NCI-H146 treated with DMSO at 0.1 percent for 48 hours (cell line): Measurements from ENCODE around the gene TTN.
A peak's percentile ranks its signal among the peaks of the same experiment; 100 is the strongest.

Experiments used
- DNase-seq: peaks from one replicate; lab custom pipeline; 2025; ENCODE audit not compliant: unreplicated experiment; lab: John Stamatoyannopoulos, UW

TTN gene

DNA sequence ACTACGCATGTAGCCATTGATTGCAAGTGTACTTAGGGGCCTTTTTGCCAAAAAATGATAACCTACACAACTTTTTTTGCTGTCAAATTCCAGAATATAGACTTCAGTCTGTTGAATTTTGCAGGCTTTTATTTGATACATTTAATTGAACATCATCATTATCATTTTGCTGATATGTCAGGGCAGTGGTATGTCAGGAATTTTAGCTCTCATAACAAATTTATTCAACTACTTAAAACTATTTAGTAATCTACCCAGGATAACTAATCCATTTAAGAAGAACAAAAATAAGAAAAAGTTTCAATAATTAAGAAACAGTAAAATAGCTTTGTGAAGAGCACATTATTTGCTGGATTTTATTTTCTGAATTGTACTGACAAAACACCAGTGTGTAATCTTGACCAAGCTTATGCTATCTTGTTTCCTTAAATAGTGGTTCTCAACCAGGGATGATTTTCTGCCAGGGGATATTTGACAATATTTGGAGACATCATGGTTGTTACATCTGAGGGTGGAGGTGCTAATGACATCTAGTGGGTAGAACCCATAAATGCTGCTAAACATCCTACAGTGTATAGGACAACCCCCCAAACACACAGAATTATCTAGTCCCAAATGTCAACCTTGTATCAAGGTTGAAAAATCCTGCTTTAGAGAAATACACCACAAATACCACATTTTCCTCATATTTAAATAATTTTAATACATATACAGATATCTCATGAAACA is 12.1 kb upstream of the TTN start:
- no peak for DNase-seq

DNA sequence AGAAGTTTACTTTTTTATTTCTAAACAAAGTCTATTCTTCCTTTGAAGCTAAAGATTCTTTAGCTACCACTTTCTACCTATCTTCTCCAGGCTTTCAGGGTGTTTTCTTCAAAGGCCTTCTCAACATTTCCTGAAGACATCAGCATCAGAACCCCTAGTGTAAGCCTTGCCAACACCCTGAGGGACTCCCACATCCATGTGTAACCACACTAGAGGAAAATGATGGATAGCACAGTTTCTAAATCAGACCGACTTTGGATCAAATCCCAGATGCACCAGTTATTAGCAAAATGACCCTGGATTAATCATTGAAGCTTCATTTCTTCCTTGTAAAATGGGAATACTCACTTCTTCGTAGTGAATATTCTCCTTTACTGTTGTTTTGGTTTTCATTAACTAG is 4.7 kb upstream of the TTN start:
- DNase-seq: no peak

DNA sequence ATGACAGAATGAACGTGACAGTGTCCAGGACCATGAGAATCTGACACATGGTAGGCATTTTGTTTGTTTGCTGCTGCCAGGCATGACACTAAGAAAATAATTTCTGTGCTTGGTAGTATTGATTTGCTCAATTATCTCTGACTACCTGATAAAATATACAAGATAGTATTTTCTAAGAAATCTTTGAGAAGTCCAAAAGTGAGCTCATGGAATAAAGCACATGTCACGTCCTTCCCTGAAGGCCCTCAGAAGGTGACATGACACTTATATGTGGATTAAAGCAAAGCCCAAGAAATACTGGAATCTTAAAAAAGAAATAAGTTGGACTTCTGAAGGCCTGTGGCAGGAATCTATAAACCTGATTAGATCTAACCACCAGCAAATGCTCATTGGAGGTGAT is 3.8 kb upstream of the TTN start:
- DNase-seq: no peak

DNA sequence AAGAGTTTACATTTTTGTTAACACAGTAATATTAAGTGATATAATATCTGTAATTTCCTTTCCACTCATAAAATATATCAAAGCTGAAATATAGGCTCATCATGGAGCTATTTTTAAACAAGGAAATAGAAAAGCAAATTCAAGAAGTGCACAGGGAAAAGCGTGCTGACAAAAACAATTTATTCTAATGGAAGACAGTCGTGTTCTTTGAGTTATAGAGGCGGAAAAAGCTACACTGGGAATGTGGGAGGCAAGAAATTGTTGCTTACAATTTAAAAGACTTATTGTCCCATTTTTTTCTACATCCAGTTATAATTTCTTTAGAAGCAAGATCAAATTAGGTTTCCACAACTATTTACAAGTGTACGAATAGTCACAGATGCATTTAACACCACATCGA is 3.2 kb upstream of the TTN start:
- DNase-seq: no peak

DNA sequence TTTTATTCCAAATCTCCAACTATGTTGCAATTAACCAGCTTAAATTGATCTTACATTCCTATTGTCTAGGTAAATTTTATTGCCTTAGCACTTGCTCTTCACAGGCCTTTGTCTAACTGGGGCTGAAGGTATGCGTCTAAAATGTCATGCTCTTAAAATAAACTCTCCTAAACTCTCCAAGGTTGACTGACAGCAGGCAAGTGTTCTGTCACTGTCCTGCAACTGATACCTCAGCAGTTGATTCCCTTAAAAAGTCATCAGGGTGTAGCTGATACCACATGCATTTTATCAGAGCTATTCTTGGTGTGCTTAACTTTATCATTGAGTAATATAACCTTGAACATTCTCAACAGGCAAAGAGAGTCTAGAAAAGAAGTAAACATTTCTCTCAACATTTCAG is 680 bp downstream of the TTN start:
- no peak for DNase-seq

DNA sequence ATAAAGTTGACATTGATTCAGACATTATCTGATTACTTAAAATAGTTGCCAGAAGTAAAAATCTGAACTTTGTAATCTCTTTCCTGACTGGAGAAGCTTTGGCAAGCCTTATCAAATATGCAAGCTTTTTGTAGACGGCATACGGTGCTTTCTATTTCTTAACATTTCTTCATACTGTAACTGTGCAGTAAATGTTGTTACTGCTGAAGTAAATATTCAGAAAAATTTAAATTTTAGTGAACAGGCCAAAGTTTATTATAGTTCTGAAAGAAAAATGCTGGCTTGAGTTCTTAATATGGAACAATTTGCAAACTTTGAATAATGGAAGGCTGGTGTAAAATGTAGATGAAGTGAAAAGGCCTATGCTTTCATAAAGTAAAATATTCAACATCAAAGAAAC is 1.8 kb downstream of the TTN start:
- no peak for DNase-seq

DNA sequence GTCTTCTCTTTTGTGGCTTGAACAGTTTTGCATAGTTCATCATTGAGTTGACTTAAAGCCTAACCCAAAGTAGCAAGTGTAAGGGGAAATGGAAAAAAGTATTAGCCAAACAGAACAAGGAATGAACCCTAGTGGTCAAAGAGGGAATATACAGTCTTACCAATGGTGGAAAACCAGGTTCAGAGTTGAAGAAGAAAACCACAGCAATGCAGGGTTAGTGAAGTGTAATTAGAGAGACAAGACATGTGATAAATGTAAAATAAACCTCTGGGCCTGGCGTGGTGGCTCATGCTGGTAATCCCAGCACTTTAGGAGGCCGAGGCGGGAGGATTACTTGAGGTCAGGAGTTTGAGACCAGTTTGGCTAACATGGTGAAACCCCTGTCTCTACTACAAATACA is 2.4 kb downstream of the TTN start:
- no peak for DNase-seq

DNA sequence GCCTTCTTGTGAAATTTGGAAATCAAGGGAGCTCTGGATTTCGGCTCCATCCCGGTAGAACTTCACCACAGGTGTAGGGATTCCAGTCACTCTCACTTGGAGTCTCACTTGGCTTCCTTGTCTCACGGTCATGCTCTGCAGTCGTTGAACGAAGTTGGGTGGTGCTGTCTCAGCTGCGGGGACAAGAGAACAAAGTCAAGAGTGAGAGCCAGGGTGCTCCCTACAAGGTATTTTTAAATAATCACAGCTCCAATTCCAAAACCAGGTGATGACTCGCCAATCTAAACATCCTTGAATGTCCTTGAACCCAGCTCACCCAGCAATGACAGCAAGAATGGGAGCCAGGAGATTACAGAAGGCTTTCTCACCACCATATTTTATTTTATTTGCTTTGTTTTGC is 6.7 kb downstream of the TTN start:
- no peak for DNase-seq

DNA sequence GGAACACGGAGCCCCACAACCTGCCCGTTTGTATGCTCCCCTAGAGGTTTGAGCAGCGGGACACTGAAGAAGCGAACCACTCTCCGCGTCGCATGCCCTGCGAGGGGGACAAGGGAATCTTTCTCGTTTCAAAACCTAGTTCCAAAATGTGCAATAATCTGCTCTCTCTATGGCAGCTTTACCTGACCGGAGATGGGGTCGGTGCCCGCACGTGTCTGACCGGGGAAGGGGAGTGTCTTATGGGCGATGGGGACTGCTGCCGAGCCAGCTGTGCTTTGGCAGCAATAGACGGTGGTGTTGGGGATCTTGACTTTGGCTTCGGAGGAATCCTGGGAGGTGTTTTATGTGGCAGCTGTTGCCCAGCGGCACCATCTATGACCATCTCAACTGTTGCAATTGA is 7.9 kb downstream of the TTN start:
- no peak for DNase-seq

DNA sequence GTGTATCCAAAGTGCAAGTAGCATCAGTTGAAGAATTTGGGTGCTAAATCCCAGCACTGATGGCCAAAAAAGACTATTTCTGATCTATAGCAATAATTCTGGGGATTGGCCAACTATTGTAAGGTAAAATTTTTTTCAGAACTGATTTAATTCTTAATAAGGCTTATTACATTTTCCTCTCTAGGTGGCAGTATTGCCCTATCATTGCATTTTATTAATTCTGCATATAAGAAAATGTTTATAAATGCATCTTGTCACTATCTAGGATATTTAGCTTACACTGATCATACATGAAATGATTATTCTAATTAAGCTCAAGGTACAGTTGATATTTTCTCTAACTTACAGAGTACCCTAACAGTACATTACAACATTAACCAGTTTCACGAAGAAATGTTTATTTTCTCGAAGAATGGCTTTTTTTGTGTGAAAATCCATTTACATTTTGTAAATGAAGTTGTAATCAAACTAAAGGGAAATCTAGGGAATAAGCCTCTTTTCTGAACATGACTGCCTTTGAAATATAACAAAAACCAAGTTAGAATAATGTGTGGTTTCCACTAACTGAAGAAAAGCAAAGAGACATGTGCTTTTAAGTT is 11.0 kb downstream of the TTN start:
- DNase-seq: peak; percentile 11

DNA sequence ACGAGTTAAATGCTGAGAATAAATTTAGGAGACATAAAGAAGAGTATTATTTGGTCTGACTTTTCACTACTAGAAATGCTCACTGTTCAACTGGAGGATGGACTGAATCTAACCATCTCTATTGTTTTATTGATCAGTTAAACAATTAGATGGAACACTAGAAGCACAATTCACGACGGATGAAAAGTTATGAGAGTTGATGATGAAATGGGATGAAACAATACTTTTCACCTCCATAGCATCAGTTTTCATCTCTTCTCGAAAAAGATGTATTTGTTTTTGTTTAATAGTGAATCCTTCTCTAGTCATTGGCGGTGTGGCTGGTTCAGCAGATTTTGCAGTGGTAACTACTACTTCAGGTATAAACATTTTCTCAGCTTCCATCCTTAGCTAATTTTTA is 19.3 kb downstream of the TTN start:
- no peak for DNase-seq

DNA sequence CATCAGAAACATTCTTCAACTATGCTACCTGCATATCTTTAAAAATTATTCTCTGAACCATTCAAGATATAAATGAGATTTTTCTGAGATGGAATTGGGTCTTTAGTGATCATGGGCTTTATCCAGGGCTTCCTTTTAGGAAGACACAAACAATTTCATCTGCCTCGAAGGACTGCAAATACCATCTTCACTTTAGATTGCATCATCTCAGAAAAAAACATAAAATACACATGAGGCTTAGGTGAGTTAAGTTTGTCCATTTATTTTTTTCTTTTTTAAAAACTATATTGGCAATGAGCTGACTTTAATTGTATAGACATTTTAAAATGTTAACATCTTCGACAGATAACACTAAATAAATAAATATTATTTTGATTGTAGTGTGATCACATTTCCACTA is 20.1 kb downstream of the TTN start:
- DNase-seq: no peak

DNA sequence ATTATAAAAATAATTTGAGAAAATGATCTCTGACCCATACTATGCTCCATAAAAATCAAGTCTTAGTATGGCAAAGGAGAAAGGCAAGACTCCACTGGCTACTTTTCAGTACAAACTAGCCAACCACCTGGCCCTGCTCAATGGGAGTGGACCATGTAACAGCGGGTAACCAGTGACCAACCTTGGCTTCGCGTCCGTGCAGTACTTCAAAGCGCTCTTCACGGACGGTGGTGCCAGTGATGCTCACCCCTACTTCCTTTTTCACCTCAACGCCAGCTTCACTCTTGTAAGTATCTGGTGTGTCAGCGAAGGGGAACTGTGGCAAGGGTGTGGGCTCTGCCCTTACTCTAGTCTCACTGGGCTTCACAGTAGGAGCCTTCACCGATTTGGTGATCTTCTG is 23.3 kb downstream of the TTN start:
- no peak for DNase-seq

DNA sequence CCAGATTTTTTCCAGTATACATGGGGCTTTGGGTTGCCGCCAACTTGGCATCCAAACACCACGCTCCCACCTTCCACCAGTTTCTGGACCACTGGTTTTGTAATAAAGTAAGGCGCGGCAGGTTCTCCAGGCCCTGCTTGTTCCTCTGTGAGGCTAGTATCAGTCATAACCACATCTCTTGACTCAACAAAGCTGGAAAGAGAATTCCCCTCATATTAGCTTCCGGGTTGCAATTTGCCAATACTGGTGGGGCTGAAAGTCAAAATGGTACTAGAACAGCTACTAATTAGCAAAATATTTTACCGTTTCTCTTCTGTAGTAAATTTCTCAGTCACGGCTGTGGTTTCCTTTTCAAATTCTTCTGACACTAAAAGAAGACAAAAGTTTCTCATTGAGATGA is 25.0 kb downstream of the TTN start:
- no peak for DNase-seq

DNA sequence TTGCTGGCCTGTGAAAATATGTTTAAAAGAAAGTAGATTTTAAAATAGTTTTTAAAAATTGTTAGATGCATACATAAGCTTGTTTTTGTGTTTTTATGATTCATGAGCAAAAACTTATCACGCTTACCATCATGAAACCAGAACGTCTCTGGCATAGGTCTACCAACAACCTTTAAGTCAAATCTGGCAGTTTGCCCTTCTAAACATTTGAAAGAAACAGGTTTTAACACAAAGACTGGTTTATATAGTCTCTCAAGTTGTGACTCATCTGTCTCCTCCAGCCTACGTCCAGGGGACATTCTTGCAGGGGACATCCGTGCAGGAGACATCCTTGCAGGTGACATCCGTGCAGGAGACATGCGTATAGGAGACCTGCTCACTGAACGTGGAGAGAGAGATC is 29.6 kb downstream of the TTN start:
- no peak for DNase-seq

DNA sequence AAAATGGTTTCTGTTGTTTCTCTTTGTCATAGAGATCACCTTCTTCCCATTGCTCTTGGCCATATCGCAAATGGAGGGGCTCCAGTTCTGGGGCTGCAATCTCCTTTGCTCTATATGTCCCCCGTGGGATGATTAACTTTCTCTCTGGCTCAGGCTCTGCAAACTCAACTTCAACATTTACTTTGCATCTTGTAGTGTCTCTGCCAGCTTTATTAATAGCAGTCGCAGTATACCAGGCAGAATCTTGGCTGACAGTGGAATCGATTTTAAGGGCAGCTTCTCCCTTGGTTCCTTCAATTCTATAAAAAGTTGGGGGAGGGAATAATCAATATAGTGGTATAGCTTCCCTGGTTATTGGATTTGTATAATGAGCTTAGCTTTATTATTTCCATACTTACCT is 30.5 kb downstream of the TTN start:
- no peak for DNase-seq

DNA sequence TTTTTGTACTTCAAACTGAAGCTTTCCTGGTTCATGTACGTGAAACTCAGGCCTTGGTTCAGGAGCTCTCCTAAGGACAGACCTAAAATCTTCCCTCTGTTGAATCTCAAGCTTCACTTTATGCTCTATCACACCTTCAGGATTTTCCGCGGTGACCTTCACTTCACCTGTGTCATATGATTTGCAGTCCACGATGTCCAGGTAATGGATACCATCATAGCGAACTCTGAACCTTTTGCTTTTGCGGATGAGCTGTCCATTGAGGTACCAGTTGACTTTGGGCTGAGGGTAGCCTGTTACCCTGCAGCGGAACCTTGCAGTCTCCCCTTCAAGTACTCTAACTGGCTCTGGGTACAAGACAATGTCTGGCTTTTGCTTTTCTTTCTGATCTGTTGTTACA is 31.2 kb downstream of the TTN start:
- no peak for DNase-seq

DNA sequence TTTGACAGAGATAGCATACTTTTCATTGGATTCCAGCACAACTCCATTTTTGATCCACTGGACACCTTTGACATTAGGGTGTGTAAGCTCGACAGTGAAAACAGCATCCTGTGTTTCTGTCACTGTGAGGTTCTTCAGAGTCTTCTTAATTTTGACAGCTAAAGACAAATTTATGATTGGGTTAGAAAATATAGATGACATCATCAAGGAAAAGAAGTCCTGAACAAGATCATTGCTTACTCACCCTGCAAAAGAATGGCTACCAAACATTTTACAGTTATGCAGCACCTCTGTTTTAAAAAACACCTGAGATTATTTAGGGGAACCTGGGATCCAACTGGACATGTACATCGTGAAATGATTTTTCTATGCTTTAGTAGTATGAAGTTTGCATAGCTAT is 36.7 kb downstream of the TTN start:
- no peak for DNase-seq

DNA sequence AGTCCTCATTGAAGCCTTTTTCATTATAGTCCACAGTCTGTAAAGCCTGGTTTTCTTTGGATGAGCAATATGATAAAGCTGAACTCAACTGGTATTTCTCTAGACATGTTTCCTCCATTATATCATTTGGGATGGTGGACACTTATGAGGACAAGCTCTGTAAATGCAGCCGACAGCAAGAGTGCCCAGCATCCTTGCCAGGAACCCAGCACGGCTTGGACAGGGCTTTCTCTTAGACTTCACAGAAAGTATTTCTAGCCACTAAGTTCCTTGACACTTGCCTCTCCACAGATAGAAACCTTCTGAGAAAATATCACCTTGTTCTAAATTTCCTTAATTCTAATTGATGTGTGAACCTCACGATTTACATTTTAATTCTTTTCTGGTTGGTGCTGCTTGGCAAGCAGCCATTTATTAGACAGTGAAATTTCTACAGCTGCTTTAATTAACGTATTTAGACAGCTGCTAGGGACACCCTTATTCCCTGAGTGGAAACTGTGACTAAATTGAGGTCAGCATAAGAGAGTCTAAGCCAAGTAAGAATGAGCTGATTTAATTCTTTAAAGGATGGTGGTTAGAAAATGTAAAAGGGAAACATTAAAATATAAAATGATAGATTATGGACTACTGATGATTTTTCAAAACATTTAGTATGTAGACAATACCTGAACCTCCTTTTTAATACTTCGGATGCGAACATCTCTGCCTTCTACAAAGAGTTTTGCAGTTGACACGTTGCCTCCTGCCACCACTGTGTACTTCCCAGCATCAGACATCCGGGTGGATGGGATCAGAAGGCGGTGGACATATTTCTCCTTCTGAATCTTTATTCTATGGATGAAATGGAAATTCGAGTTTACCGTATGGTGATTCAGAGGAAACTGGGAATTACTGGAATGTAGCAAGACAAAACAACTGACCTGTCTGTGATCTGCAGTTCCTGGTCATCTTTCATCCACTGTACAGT is 39.8 kb downstream of the TTN start:
- DNase-seq: peak; percentile 74

DNA sequence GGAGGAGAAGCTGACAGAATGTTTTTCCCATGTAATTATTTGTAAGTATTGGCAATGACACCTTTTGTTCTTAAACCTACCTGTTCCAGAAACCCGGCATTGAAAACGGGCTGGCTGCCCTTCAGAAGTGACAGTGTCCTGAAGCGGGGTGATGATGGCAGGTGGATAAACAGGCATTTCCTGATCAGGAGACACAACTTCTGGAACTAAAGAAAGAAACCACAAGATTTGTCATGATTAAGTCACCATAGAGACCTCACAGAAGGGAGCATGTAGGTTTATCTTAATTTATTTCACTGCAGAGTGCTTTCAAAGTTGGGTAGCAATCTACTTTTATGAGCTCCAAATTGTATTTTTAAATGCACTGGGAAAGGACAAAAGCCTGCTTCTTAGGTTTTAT is 43.1 kb downstream of the TTN start:
- no peak for DNase-seq

DNA sequence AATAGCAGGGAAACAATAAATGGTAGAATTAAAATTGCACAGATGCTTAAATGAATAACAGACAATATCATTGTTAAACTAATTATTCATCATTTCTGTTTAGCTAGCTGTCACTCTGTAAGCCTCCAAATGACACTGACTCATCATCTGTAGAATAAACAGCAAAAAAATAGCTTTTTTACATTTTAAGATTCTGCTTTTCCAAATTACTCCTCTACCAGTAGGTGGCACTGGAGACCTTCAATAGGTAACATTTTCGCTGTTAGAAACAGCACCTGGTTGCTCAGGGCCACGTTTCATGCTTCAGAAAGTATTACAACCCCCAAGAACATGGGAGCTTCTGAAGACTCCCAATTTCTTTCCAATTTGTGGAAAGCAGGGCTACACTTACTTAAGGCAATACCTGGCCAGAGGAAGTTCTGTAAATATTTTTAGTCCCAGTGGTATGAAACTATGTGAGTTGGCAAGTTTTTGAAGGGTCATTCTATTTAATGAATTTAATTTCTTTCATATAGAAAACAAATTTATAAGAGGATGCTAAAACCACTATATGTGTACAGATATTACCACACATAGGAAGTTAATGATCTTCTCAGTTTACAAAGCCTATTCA is 45.4 kb downstream of the TTN start:
- DNase-seq: peak; percentile 25

DNA sequence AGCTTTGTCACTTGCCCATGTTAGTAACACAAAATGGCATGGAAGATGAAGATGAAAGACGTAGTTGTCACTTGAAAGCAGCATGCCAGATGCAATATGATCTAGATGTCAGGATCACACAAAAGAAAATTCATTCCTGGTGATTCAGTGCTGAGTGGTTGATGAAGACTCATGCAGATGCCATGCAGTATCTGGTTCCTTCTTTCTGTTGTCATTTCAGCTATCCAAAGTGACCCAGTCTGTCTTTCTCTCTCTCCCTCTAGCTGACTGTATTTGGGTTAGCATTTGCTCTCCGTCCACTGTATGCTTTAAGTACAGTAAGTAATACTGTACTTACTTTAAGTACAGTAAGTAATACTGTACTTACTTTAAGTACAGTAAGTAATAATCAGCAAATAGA is 50.4 kb downstream of the TTN start:
- DNase-seq: no peak
